IPS DF 6.9 (cell line): ENCODE measurements around the gene CA11.
"Not testable (repeated sequence)": the region's sequence is repeated elsewhere in the genome, so short reads cannot be mapped to it uniquely, and the experiment has no call there.

ENCODE experiments used
- DNase-seq: peaks from one replicate; pipeline ENCODE4 v3.0.0-alpha.2; 2013; ENCODE audit warnings: low read depth, low spot score
- H3K27ac ChIP-seq: one replicate; pipeline ENCODE4 v1.5.1; 2013; ENCODE audit warnings: low read length, control low read depth
- H3K27me3 ChIP-seq: 2 replicates; pipeline ENCODE4 v1.6.1; 2013; ENCODE audit warnings: mild to moderate bottlenecking, low read length; ENCODE audit not compliant: control insufficient read depth, insufficient read depth
- H3K36me3 ChIP-seq: 2 replicates; pipeline ENCODE4 v1.6.1; 2013; ENCODE audit warnings: low read length; ENCODE audit not compliant: control insufficient read depth, insufficient read depth
- H3K4me1 ChIP-seq: 2 replicates; pipeline ENCODE4 v1.6.1; 2013; ENCODE audit warnings: low read length; ENCODE audit not compliant: control insufficient read depth, insufficient read depth
- H3K4me3 ChIP-seq: 2 replicates; pipeline ENCODE4 v1.5.1; 2013; ENCODE audit warnings: mild to moderate bottlenecking, low read length
- H3K9me3 ChIP-seq: 2 replicates; pipeline ENCODE4 v1.6.1; 2013; ENCODE audit warnings: low read length, inconsistent platforms; ENCODE audit not compliant: control insufficient read depth, insufficient read depth
- WGBS: extraction: QIAGEN DNeasy Blood & Tissue Kit; methylation state at CpG from one replicate; pipeline ENCODE4 v1.1.7; 2013; ENCODE audit warnings: mixed read lengths, missing lambda C conversion rate; ENCODE audit not compliant: insufficient read length, insufficient coverage; 5-methylcytosine and 5-hydroxymethylcytosine counted together

The CA11 gene

GRCh38 chr19:48657828-48658227, 11.8 kb upstream of the CA11 start:
- H3K36me3 ChIP-seq, H3K9me3 ChIP-seq, H3K27ac ChIP-seq, H3K4me1 ChIP-seq, DNase-seq, H3K27me3 ChIP-seq, H3K4me3 ChIP-seq: not testable (repeated sequence)
- no CpG with 5 or more reads among the region's 5 CpGs for WGBS

GRCh38 chr19:48656840-48657474, 11.0 kb upstream of the CA11 start:
- Histone ChIP-seq H3K9me3 (no peaks in the 10 kb centered on the region), H3K4me3 (no peak overlapping the region), H3K27ac (no peak overlapping the region), H3K36me3 (no peaks in the 10 kb centered on the region), H3K4me1 (no peaks in the 10 kb centered on the region), H3K27me3 (no peaks in the 10 kb centered on the region)
- DNase-seq, result no peak
- WGBS, result no CpG with 5 or more reads among the region's 16 CpGs

GRCh38 chr19:48654299-48655059, 8.5 kb upstream of the CA11 start:
- no peaks in the 10 kb centered on the region for H3K9me3 ChIP-seq
- no peak overlapping the region for H3K27ac ChIP-seq
- no CpG with 5 or more reads among the region's 11 CpGs for WGBS
- no peaks in the 10 kb centered on the region for H3K4me1 ChIP-seq
- H3K36me3 ChIP-seq, result no peaks in the 10 kb centered on the region
- no peak for DNase-seq
- no peak overlapping the region for H3K4me3 ChIP-seq
- H3K27me3 ChIP-seq, result no peaks in the 10 kb centered on the region

- WGBS, result no CpG with 5 or more reads among the region's 5 CpGs
- H3K9me3 ChIP-seq, result no peaks in the 10 kb centered on the region
- no peaks in the 10 kb centered on the region for H3K27me3 ChIP-seq
- H3K4me1 ChIP-seq, result no peaks in the 10 kb centered on the region
- no peak for DNase-seq
- no peak overlapping the region for H3K27ac ChIP-seq
- H3K4me3 ChIP-seq, result no peak overlapping the region
- no peaks in the 10 kb centered on the region for H3K36me3 ChIP-seq
Observed at GRCh38 chr19:48651683-48652048, 5.7 kb upstream of the CA11 start.

GRCh38 chr19:48650974-48651682, 5.1 kb upstream of the CA11 start:
- H3K27ac ChIP-seq, result no peak overlapping the region
- no peaks in the 10 kb centered on the region for H3K27me3 ChIP-seq
- no peaks in the 10 kb centered on the region for H3K36me3 ChIP-seq
- H3K4me3 ChIP-seq, result no peak overlapping the region
- no peaks in the 10 kb centered on the region for H3K9me3 ChIP-seq
- no peaks in the 10 kb centered on the region for H3K4me1 ChIP-seq
- DNase-seq, result no peak
- WGBS, result no CpG with 5 or more reads among the region's 12 CpGs

GRCh38 chr19:48648134-48648533, 2.1 kb upstream of the CA11 start:
- no peaks in the 10 kb centered on the region for H3K27me3 ChIP-seq
- no peaks in the 10 kb centered on the region for H3K36me3 ChIP-seq

GRCh38 chr19:48646722-48647216, 782 bp upstream of the CA11 start:
- DNase-seq, result peak; percentile 83
- no peaks in the 10 kb centered on the region for H3K4me1 ChIP-seq
- H3K27me3 ChIP-seq, result no peaks in the 10 kb centered on the region
- WGBS, result no CpG with 5 or more reads among the region's 10 CpGs
- no peak overlapping the region for H3K27ac ChIP-seq
- no peaks in the 10 kb centered on the region for H3K36me3 ChIP-seq
- no peak overlapping the region; the same call in 1 of the 2 replicates for H3K4me3 ChIP-seq
- H3K9me3 ChIP-seq, result no peaks in the 10 kb centered on the region

More at GRCh38 chr19:48648134-48648533, 2.1 kb upstream of the CA11 start:
- DNase-seq, result no peak
- Histone ChIP-seq H3K4me1 (no peaks in the 10 kb centered on the region), H3K27ac (no peak overlapping the region), H3K4me3 (no peak overlapping the region), H3K9me3 (no peaks in the 10 kb centered on the region)
- no CpG with 5 or more reads among the region's 2 CpGs for WGBS

GRCh38 chr19:48645620-48646000, 377 bp downstream of the CA11 start:
- DNase-seq, result no peak
- no peaks in the 10 kb centered on the region for H3K9me3 ChIP-seq
- peak overlapping the region; percentile 63; the same call in 1 of the 2 replicates for H3K4me3 ChIP-seq
- H3K27ac ChIP-seq, result no peak overlapping the region
- H3K27me3 ChIP-seq, result no peaks in the 10 kb centered on the region
- H3K4me1 ChIP-seq, result no peaks in the 10 kb centered on the region
- no peaks in the 10 kb centered on the region for H3K36me3 ChIP-seq
- WGBS, result no CpG with 5 or more reads among the region's 6 CpGs

GRCh38 chr19:48644839-48645619, 958 bp downstream of the CA11 start:
- no peak for DNase-seq
- H3K4me1 ChIP-seq, result no peaks in the 10 kb centered on the region
- no peaks in the 10 kb centered on the region for H3K36me3 ChIP-seq
- no CpG with 5 or more reads among the region's 25 CpGs for WGBS
- H3K27ac ChIP-seq, result no peak overlapping the region
- H3K4me3 ChIP-seq, result peak overlapping the region; percentile 63; the same call in 1 of the 2 replicates
- H3K27me3 ChIP-seq, result no peaks in the 10 kb centered on the region
- no peaks in the 10 kb centered on the region for H3K9me3 ChIP-seq

GRCh38 chr19:48644355-48644754, 1.6 kb downstream of the CA11 start:
- peak overlapping the region; percentile 14; the same call in 1 of the 2 replicates for H3K4me3 ChIP-seq
- H3K27ac ChIP-seq, result no peak overlapping the region
- no peaks in the 10 kb centered on the region for H3K9me3 ChIP-seq
- no peaks in the 10 kb centered on the region for H3K27me3 ChIP-seq
- H3K4me1 ChIP-seq, result 0 out of 2 replicates have a peak, but pooled peaks cover 3% of the 10 kb centered on the region
- WGBS, result no CpG with 5 or more reads among the region's 4 CpGs
- no peak for DNase-seq
- H3K36me3 ChIP-seq, result no peaks in the 10 kb centered on the region
